Suppressor macrophage treated with lipopolysaccharide for 1 hour (primary cell): ENCODE data around the gene EDN1.

Experiments
- DNase-seq, 3 donors: peaks; one replicate each; pipeline ENCODE4 v3.0.0-alpha.2; 2020 to 2022

EDN1 gene

GRCh38 chr6:12270551-12271230, 19.5 kb upstream of the EDN1 start:
- peak in 1 of 3 donors; percentile 50 for DNase-seq

- DNase-seq: no peak
Measured at GRCh38 chr6:12271594-12271993, 18.6 kb upstream of the EDN1 start.

- peak in 2 of 3 donors; percentile 33 to 58 for DNase-seq
Measured at GRCh38 chr6:12271997-12272396, 18.2 kb upstream of the EDN1 start.

GRCh38 chr6:12275107-12275506, 15.1 kb upstream of the EDN1 start:
- peak; percentile 79 to 86 (median 84) for DNase-seq

- peak in 2 of 3 donors; percentile 44 to 56 for DNase-seq
Measured at GRCh38 chr6:12276930-12277315, 13.2 kb upstream of the EDN1 start.

- peak; percentile 78 to 94 (median 89) for DNase-seq
Measured at GRCh38 chr6:12277386-12277785, 12.8 kb upstream of the EDN1 start.

- DNase-seq: no peak
Measured at GRCh38 chr6:12278915-12279314, 11.2 kb upstream of the EDN1 start.

- peak in 2 of 3 donors; percentile 57 to 67 for DNase-seq
Measured at GRCh38 chr6:12279322-12280091, 10.7 kb upstream of the EDN1 start.

- DNase-seq: no peak
Measured at GRCh38 chr6:12280458-12280857, 9.7 kb upstream of the EDN1 start.

- DNase-seq: no peak
Measured at GRCh38 chr6:12280902-12281301, 9.3 kb upstream of the EDN1 start.

- no peak for DNase-seq
Measured at GRCh38 chr6:12283904-12284303, 6.3 kb upstream of the EDN1 start.

- DNase-seq: peak in 2 of 3 donors; percentile 50 to 52
Measured at GRCh38 chr6:12286373-12287110, 3.6 kb upstream of the EDN1 start.

- DNase-seq: no peak
Measured at GRCh38 chr6:12288211-12288618, 1.9 kb upstream of the EDN1 start.

- no peak for DNase-seq
Measured at GRCh38 chr6:12288914-12289313, 1.2 kb upstream of the EDN1 start.

GRCh38 chr6:12289365-12289919, 719 bp upstream of the EDN1 start:
- peak; percentile 75 to 88 (median 82) for DNase-seq

- DNase-seq: no peak
Measured at GRCh38 chr6:12291071-12291838, 1.1 kb downstream of the EDN1 start.

- DNase-seq: peak; percentile 39 to 47 (median 45)
Measured at GRCh38 chr6:12291839-12292604, 1.9 kb downstream of the EDN1 start.

- no peak for DNase-seq
Measured at GRCh38 chr6:12293235-12293930, 3.2 kb downstream of the EDN1 start.

- no peak for DNase-seq
Measured at GRCh38 chr6:12293931-12294807, 4.0 kb downstream of the EDN1 start.
